ENCODE measurements around the gene THRAP3.
A peak's percentile ranks its signal among the peaks of the same experiment; 100 is the strongest.
"Not testable (repeated sequence)": the region's sequence is repeated elsewhere in the genome, so short reads cannot be mapped to it uniquely, and the experiment has no call there.

Gene THRAP3, protein sequence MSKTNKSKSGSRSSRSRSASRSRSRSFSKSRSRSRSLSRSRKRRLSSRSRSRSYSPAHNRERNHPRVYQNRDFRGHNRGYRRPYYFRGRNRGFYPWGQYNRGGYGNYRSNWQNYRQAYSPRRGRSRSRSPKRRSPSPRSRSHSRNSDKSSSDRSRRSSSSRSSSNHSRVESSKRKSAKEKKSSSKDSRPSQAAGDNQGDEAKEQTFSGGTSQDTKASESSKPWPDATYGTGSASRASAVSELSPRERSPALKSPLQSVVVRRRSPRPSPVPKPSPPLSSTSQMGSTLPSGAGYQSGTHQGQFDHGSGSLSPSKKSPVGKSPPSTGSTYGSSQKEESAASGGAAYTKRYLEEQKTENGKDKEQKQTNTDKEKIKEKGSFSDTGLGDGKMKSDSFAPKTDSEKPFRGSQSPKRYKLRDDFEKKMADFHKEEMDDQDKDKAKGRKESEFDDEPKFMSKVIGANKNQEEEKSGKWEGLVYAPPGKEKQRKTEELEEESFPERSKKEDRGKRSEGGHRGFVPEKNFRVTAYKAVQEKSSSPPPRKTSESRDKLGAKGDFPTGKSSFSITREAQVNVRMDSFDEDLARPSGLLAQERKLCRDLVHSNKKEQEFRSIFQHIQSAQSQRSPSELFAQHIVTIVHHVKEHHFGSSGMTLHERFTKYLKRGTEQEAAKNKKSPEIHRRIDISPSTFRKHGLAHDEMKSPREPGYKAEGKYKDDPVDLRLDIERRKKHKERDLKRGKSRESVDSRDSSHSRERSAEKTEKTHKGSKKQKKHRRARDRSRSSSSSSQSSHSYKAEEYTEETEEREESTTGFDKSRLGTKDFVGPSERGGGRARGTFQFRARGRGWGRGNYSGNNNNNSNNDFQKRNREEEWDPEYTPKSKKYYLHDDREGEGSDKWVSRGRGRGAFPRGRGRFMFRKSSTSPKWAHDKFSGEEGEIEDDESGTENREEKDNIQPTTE

DNA sequence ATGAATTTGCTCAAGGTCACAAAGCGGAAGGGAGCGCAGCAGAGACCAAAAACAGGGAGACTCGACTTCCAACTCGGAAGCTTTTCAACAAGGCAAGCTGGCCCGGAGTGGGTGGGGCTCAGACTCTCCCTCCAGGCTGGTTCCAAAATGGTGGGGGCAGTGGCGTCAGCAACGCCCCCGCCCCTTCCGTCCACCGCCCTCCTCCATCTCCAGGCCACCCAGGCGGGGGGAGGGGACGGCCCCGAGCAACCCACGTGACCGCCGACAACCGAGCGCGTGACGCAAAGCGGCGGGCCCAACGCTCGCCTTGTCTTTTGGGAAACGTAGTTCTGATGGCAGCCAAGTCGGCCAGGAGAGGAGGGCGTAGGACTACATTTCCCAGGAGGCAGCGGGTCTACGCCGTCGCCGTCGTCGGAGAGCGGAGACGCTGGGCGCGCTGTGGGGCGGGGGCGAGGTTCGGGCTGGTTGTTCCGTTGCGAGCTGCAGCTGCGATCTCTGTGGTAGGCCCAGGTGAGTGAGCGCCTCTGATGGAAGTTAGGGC, at the start of gene THRAP3:
TSS of gene THRAP3 (plus strand) at position 448 of the 541 bp plus-strand sequence. CDS start 58,121 bp downstream, outside the sequence.
- peak; percentile 98 to 99 for DNase-seq (ENCODE audit: low read depth in 2 of 2)

DNA sequence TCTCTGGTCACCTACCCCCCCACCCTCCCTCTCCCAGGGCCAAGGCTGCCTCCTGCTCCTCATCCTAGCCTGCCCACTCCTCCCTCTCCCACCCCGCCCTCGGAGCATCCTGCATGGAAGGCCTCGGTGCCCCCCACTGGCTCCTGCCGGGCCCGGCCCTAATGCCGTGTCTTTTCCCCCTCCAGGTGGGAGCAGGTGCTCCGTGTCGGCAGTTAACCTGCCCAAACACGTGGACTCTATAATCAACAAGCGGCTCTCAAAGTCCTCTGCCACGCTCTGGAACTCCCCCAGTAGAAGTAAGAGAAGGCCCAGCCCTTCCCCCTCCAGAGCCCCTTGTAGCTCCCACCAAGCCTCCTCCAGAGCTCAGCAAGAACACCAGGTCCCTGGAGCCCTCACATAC, 49.5 kb upstream of the THRAP3 start:
- DNase-seq (ENCODE audit: low read depth in 2 of 2): no peak

DNA sequence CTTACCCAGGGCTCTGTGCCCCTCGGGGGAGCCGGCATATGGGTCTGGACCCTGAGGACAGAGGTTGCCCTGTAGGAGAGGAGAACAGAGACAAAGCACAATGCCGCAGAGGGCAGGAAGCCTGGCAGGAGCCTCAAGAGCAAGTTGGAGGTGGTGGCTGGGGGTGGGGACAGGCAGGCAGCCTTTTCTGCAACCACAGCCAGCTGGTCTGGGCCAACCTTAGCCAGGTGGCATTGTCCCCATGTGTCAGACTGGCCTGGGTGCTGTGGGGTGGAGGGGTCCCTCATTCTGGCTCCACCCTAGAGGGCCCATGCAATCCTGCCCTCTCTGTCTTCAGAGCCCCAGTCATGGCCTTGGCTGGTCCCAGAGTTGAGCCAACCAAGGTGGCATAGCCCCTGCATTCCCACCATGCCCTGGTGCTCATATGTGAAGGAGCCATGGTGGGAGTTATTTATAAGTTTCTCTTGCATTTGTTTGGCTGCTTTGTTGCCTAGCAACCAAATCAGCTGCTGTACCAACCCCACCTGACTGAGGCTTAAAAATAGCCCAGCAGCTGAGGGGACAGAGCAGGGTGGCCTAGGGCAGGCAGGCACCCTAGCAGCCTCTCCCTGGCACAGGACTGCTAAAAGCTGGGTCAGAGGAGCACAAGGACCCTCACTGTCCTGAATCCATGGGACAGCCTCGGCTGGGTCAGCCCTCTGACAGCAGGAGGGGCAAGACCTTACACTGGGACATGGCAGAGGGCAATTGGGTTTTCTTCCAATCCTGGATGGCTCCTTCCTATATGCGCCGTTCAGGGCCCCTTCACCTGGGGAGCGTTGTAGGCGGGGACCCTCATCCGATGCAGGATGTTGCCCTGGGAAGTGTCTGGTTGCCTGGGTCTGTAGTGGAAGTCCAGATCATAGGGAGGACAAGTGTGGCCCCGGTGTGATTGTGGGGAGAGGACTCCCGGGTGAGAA, 48.8 kb upstream of the THRAP3 start:
- DNase-seq (ENCODE audit: low read depth in 2 of 2): no peak

- DNase-seq (ENCODE audit: low read depth in 2 of 2): no peak
These were observed 47.9 kb upstream of the THRAP3 start for GRCh38 chr1:36176106-36176949.

DNA sequence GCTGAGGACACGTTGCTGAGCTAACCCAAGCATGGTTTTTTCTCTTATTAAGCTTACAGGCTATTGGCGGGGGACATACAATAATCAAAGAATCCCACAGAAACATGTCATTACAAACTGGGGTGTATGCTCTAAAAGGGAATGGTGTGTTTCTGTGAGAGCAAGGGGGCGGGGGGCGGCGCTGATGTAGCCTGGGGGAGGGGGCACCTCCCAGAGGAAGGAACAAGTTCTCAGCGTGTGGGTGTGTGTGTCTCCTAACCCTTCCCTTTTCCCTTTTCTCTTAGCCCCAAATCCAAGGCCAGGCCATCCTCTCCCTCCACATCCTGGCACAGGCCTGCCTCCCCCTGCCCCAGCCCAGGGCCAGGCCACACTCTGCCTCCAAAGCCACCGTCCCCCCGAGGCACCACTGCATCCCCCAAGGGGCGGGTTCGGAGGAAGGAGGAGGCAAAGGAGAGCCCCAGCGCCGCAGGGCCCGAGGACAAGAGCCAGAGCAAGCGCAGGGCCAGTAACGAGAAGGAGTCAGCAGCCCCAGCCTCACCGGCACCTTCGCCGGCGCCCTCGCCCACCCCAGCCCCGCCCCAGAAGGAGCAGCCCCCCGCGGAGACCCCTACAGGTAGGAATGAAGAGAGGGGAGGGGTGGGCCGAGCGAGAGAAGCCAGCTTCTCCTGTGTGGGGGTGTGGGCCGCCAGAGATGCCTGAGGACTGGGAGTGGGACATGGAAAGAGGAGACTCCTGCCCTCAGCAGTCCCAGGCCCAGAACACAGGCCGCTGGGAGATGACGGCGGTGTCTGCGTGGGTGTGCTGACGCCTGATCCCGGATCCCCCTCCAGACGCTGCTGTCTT, 46.4 kb upstream of the THRAP3 start:
- DNase-seq (ENCODE audit: low read depth in 2 of 2): no peak

- no peak for DNase-seq (ENCODE audit: low read depth in 2 of 2)
These were observed 45.6 kb upstream of the THRAP3 start for GRCh38 chr1:36178471-36179219.

DNA sequence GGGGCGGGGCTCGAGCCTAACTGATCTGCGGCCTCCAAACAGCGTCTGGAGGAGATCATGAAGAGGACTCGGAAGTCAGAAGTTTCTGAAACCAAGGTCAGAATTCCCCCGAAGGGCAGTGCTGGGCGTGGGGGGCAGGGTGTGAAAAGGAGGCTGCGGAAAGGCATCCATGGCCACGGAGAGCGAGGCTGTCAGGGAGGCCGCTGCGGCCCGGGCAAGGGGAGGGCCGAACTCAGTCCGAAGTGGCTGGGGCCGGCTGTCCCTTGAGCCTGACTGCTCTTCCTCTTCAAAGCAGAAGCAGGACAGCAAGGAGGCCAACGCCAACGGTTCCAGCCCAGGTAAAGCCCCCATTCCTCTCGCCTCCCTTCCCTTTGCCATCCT, 45.0 kb upstream of the THRAP3 start:
- no peak for DNase-seq (ENCODE audit: low read depth in 2 of 2)

GRCh38 chr1:36182734-36183133, 41.5 kb upstream of the THRAP3 start:
- no peak for DNase-seq (ENCODE audit: low read depth in 2 of 2)

DNA sequence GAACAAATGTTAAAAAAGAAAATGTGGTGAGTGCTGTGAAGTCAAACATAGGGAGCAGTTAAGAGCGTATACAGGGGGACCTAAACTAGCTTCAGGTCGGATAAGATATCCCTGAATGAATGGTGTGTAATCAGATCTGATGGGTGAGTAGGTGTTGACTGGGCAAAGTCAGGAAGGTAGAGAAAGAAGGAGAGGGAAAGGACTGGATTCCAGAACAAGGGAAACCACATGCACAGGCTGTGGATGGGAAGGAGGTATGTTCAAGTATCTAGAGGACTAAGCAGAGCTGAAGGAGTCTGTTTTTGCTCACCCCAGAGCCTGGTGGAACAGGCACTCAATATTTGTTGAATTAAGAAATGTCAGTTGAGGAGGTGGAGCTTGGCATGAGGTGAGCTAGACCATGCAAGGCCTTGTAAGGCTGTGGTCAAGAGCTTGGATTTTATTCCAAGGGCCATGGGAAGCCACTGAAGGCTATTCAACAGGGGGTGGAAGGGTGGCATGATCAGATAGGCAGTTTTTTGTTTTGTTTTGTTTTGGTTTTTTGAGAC, 40.9 kb upstream of the THRAP3 start:
- no peak for DNase-seq (ENCODE audit: low read depth in 2 of 2)

GRCh38 chr1:36187800-36188593, 36.2 kb upstream of the THRAP3 start:
- DNase-seq (ENCODE audit: low read depth in 2 of 2): peak; percentile 64 to 67

GRCh38 chr1:36196805-36197204, 27.4 kb upstream of the THRAP3 start:
- DNase-seq (ENCODE audit: low read depth in 2 of 2): not testable (repeated sequence)

- DNase-seq (ENCODE audit: low read depth in 2 of 2): no peak
These were observed 25.6 kb upstream of the THRAP3 start for GRCh38 chr1:36198641-36199040.

GRCh38 chr1:36199934-36200741, 24.1 kb upstream of the THRAP3 start:
- no peak for DNase-seq (ENCODE audit: low read depth in 2 of 2)

- no peak for DNase-seq (ENCODE audit: low read depth in 2 of 2)
These were observed 21.2 kb upstream of the THRAP3 start for GRCh38 chr1:36203027-36203553.

DNA sequence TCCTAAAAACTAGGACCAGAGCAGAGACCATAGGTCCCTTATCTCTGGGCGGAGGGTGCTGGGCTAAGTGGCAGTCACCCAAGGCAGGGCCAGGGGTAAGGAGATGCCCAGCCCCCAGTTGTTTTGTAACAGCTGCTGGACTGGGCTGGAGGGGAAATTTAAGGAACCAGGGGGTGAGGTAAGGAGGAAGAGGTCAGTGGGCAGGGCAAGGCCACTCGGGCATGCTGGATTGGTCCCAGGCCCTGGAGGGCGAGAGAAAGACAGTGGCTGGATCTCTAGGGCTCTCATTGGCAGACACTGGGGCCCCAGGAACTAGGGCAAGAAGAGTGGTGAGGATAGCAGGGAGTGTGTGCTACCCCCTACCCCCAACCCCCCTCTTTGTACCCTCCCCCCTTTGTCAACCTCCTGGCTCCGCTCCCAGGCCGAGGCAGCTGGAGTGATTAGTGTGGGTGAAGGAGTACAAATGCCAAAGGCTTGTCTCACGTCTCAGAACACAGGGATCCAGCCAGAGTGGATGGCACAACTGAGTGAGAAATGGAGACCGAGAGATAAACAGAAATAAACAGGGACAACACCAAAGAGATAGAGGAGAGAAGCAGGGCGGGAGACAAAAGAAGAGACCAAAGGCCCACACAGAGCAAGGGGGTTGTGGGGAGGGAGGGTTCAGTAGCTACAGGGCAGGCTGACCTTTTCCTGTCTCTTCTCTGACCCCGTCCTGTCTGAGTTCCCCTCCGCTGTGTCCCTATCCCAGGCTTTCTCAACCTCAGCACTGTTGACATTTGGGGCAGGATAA, 20.5 kb upstream of the THRAP3 start:
- DNase-seq (ENCODE audit: low read depth in 2 of 2): no peak

All from fibroblast of skin of left biceps (primary cell).